ENCODE data around the gene RAPGEF2.

DNA sequence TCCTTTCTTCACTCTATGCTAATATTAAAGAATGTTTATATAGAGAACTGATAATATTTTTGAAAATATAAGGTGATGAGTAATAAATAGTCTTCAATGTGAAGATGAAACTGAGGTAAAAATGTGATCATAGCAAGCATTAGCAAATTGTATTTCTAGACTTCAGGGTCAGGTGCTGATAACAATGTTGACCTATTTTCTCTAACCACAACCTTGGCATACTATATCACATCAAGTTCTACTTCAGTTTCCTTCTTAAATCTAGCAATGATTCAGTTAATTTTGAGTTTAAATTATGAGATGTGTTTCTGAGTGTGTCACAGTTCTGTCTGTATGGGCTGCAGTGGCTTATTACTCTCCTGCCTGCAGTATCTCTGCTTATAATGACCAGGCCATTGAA, 209.4 kb downstream of the RAPGEF2 start:
- TF ChIP-seq POLR2A (IDR thresholded peaks at IDR 0.05) (no peak), POLR2AphosphoS5 (IDR thresholded peaks at IDR 0.05; ENCODE audit: insufficient read depth in 1 of 2, low read depth in 1 of 2) (no peak)
- TF ChIP-seq, protein P1, sequence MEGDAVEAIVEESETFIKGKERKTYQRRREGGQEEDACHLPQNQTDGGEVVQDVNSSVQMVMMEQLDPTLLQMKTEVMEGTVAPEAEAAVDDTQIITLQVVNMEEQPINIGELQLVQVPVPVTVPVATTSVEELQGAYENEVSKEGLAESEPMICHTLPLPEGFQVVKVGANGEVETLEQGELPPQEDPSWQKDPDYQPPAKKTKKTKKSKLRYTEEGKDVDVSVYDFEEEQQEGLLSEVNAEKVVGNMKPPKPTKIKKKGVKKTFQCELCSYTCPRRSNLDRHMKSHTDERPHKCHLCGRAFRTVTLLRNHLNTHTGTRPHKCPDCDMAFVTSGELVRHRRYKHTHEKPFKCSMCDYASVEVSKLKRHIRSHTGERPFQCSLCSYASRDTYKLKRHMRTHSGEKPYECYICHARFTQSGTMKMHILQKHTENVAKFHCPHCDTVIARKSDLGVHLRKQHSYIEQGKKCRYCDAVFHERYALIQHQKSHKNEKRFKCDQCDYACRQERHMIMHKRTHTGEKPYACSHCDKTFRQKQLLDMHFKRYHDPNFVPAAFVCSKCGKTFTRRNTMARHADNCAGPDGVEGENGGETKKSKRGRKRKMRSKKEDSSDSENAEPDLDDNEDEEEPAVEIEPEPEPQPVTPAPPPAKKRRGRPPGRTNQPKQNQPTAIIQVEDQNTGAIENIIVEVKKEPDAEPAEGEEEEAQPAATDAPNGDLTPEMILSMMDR (IDR thresholded peaks at IDR 0.05): no peak
